ENCODE results near the gene NXPH3. TPM values are rescaled to one million over a fixed set of nuclear protein-coding genes. Genes with fewer than 3 reads are reported as not detected.

The NXPH3 gene
- total and polyA plus RNA-seq, 2 donors (not counting 1 experiment from before 2014, with no cell fraction given), result not detected

DNA sequence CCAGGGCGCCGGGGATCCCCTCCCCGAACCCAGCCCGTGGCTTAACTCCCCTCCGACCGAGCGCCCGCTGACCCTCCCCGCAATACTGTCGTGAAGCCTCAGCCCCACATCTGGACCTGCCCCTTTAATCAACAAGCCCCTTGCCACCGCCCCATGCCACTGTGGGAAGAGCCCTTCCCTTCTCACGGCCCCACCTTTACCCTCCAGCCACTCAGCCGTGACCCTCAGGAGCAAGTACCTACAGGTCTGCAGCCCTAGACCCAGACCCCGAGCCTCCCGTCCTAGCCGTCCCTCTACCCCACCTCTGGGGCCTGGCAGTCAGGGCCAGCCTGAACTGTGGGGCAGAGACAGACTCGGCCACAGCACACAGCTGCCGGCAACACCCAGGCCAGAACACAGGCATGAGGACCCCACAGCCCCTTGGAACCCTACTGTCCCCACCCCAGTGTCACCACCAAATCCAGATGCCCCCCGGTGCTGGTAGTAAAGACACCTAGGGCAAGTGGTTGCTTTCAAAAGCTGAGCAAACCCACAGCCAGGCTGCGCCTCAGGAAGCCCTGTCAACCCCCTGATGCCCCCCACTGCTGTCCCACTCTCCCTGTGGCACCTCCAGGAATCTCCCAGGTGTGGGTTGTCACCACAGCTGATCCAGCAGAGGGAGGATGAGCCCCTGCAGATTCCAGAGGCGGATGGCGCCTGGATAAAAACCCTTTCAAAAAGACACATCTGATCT is 1.4 kb downstream of the NXPH3 start:
- H3K4me2 ChIP-seq (replicated peaks; ENCODE audit: low read depth, low read length, poor library complexity, severe bottlenecking), result peak overlapping the region; percentile 89
- ATAC-seq (ENCODE audit: low read depth) (no peak), DNase-seq (peak; percentile 33)
- intact Hi-C loops (cut with micrococcal nuclease), result no loop called here
- no peak overlapping the region for H3K4me3 ChIP-seq (ENCODE audit: control extremely low read depth in 1 of 5, extremely low read depth in 1 of 5, insufficient read depth in 1 of 5, low read depth in 2 of 5, low read length in 4 of 5)
- H3K4me1 ChIP-seq (ENCODE audit: control insufficient read depth in 2 of 2, insufficient read depth in 2 of 2, low read length in 2 of 2), result peaks cover 18 to 21% of the 10 kb centered on the region in 2 donors
- Mint-ChIP-seq H3K27ac (no peak overlapping the region), H3K4me3 (peak overlapping the region; percentile 66), H3K9me3 (ENCODE audit: insufficient read depth) (no peaks in the 10 kb centered on the region), H3K4me1 (peaks cover 16% of the 10 kb centered on the region), H3K27me3 (peaks cover 39% of the 10 kb centered on the region)
- no peaks in the 10 kb centered on the region for H3K79me2 ChIP-seq (ENCODE audit: control insufficient read depth, insufficient read depth, low read length)
- ChIA-PET POLR2A (no interaction called here), CTCF (interaction anchor here (1.0 to 17.7 kb wide), 2 partner anchors 9 to 122 kb away, joined by 3 to 485 read pairs; partner anchors contain the start of gene SLC35B1)
- 28% methylated on average over 20 of the region's 22 CpGs for WGBS (ENCODE audit: insufficient coverage)
- peak; percentile 29 for TF ChIP-seq EZH2 (IDR thresholded peaks at IDR 0.05; ENCODE audit: borderline replicate concordance, insufficient read depth, low read depth, low read length, poor library complexity, severe bottlenecking)
- TF ChIP-seq, protein P1, sequence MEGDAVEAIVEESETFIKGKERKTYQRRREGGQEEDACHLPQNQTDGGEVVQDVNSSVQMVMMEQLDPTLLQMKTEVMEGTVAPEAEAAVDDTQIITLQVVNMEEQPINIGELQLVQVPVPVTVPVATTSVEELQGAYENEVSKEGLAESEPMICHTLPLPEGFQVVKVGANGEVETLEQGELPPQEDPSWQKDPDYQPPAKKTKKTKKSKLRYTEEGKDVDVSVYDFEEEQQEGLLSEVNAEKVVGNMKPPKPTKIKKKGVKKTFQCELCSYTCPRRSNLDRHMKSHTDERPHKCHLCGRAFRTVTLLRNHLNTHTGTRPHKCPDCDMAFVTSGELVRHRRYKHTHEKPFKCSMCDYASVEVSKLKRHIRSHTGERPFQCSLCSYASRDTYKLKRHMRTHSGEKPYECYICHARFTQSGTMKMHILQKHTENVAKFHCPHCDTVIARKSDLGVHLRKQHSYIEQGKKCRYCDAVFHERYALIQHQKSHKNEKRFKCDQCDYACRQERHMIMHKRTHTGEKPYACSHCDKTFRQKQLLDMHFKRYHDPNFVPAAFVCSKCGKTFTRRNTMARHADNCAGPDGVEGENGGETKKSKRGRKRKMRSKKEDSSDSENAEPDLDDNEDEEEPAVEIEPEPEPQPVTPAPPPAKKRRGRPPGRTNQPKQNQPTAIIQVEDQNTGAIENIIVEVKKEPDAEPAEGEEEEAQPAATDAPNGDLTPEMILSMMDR (IDR thresholded peaks at IDR 0.05), result no peak
- H4K20me1 ChIP-seq (ENCODE audit: control insufficient read depth, insufficient read depth, low read length, poor library complexity, severe bottlenecking), result no peaks in the 10 kb centered on the region
- no peak overlapping the region for H3K27ac ChIP-seq (ENCODE audit: low read length in 2 of 2)
- H3K27me3 ChIP-seq (replicated peaks in 1 of 4; ENCODE audit: control extremely low read depth in 1 of 4, control insufficient read depth in 3 of 4, insufficient read depth in 4 of 4, low read length in 3 of 4), result peaks cover 0 to 53% (median 25%) of the 10 kb centered on the region in 4 experiments
- H3K36me3 ChIP-seq (replicated peaks in 1 of 2; ENCODE audit: control extremely low read depth in 1 of 2, control insufficient read depth in 1 of 2, extremely low read depth in 1 of 2, insufficient read depth in 2 of 2, low read length in 1 of 2), result no peaks in the 10 kb centered on the region
- H3K9ac ChIP-seq (ENCODE audit: low read length), result no peak overlapping the region
- H2AFZ ChIP-seq (ENCODE audit: insufficient read depth, low read depth, low read length, poor library complexity, severe bottlenecking), result peak overlapping the region; percentile 33
- H3K9me3 ChIP-seq (ENCODE audit: control extremely low read depth in 1 of 3, control insufficient read depth in 2 of 3, insufficient read depth in 1 of 3, low read length in 2 of 3), result peaks cover 0 to 9% (median 0%) of the 10 kb centered on the region in 3 donors

DNA sequence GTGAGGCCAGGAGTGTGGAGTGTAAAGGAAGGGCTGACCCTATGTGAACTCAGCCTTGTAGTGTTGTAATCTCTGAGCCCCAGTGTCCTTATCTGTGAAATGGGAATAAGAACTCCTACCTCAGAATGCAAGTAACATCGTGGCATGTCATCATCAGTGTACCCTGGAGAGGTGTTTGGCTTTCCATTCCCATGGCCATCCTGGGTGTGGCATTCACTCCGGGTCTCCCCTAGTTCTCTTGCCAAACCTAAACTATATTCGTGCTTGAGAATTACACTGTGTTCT is 1.9 kb downstream of the NXPH3 start:
- H4K20me1 ChIP-seq (ENCODE audit: control insufficient read depth, insufficient read depth, low read length, poor library complexity, severe bottlenecking), result no peaks in the 10 kb centered on the region
- TF ChIP-seq, protein P1 (IDR thresholded peaks at IDR 0.05), result no peak
- no peak for TF ChIP-seq EZH2 (IDR thresholded peaks at IDR 0.05; ENCODE audit: borderline replicate concordance, insufficient read depth, low read depth, low read length, poor library complexity, severe bottlenecking)
- H3K4me3 Mint-ChIP-seq, result peak overlapping the region; percentile 56
- H3K9me3 ChIP-seq (ENCODE audit: control extremely low read depth in 1 of 3, control insufficient read depth in 2 of 3, insufficient read depth in 1 of 3, low read length in 2 of 3), result peaks cover 0 to 9% (median 0%) of the 10 kb centered on the region in 3 donors
- no peaks in the 10 kb centered on the region for H3K79me2 ChIP-seq (ENCODE audit: control insufficient read depth, insufficient read depth, low read length)
- peaks cover 18 to 21% of the 10 kb centered on the region in 2 donors for H3K4me1 ChIP-seq (ENCODE audit: control insufficient read depth in 2 of 2, insufficient read depth in 2 of 2, low read length in 2 of 2)
- no peak overlapping the region for H3K9ac ChIP-seq (ENCODE audit: low read length)
- H3K27me3 ChIP-seq (replicated peaks in 1 of 4; ENCODE audit: control extremely low read depth in 1 of 4, control insufficient read depth in 3 of 4, insufficient read depth in 4 of 4, low read length in 3 of 4), result peaks cover 0 to 49% (median 24%) of the 10 kb centered on the region in 4 experiments
- H3K9me3 Mint-ChIP-seq (ENCODE audit: insufficient read depth), result no peaks in the 10 kb centered on the region
- no peak for DNase-seq
- CTCF ChIA-PET, result interaction anchor here (17.7 kb wide), 1 partner anchor 121 kb away, joined by 485 read pairs; the partner anchor contains the start of gene SLC35B1
- no peak for ATAC-seq (ENCODE audit: low read depth)
- 100% methylated on average over 1 of the region's 3 CpGs for WGBS (ENCODE audit: insufficient coverage)
- no peak overlapping the region for H3K4me2 ChIP-seq (replicated peaks; ENCODE audit: low read depth, low read length, poor library complexity, severe bottlenecking)
- H3K4me1 Mint-ChIP-seq, result peaks cover 16% of the 10 kb centered on the region
- POLR2A ChIA-PET, result no interaction called here
- no peaks in the 10 kb centered on the region for H3K36me3 ChIP-seq (replicated peaks in 1 of 2; ENCODE audit: control extremely low read depth in 1 of 2, control insufficient read depth in 1 of 2, extremely low read depth in 1 of 2, insufficient read depth in 2 of 2, low read length in 1 of 2)
- H3K27ac Mint-ChIP-seq, result no peak overlapping the region
- peaks cover 34% of the 10 kb centered on the region for H3K27me3 Mint-ChIP-seq
- no peak overlapping the region for H2AFZ ChIP-seq (ENCODE audit: insufficient read depth, low read depth, low read length, poor library complexity, severe bottlenecking)
- intact Hi-C loops (cut with micrococcal nuclease), result no loop called here
- no peak overlapping the region for H3K4me3 ChIP-seq (ENCODE audit: control extremely low read depth in 1 of 5, extremely low read depth in 1 of 5, insufficient read depth in 1 of 5, low read depth in 2 of 5, low read length in 4 of 5)
- H3K27ac ChIP-seq (ENCODE audit: low read length in 2 of 2), result no peak overlapping the region

All from B cell (primary cell).